Hippocampal formation (tissue), 2 donors: Measurements from ENCODE around the gene NEGR1.

ENCODE experiments used
- DNase-seq, 2 donors: peaks; one replicate each; lab custom pipeline; 2025; lab: John Stamatoyannopoulos, UW

Gene NEGR1

GRCh38 chr1:71464016-71464415 lies 818.3 kb downstream of the NEGR1 start:
- DNase-seq: no peak

DNA sequence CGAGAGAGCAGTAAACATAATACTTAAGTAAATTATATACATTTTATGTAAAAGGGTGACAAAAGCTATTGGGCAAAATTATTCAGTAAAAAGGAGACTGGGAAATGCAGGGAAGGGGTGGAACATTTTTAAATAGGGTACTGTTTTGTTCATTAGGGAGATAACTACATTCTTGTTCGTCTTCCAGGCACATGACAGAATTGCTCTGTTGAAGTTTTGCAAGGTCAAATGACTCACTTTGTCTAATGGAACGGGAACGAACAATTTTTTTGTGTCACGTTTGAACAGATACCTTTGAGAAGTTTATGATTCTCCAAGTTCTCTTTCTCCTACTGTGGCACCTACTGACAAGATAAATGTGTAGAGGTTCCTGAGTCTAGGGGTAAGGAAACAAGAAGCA lies 819.2 kb downstream of the NEGR1 start:
- DNase-seq: no peak

DNA sequence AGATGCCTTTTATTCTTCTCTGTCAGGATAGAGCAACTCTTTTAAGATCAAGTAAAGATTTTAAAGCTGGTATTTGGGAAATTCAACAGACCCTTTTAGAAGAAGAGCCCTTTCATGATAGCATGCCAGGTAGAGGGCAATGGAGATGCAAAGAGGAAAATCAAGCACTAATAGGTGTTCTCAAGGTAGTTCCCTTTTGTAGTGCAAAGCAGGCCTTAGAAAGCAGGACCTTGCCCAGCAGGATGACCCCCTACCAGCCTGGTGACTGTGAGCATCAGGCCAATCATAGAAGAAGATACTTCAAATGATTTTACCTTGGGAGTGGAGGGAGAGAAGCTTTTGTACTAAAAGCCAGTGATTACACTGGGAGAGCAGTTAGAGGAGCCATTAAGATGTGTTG lies 820.1 kb downstream of the NEGR1 start:
- no peak for DNase-seq

DNA sequence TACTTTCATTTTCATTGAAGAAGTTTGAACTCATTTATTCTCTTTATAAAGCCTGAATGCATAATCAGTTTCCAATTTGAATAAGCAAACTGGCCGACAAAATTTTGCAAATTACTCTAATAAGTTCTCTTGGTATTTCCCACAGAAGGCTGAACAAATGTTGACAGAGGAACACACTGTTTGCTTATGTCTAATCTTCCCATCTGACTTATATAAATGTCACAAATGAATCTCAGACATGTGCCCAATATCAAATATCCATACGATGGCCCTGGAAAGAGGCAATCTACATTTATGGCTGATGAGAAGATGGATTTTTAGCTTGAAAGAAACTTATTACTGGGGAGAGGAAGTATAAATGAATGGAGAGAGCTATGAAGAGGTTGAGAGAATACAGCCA lies 820.9 kb downstream of the NEGR1 start:
- no peak for DNase-seq

DNA sequence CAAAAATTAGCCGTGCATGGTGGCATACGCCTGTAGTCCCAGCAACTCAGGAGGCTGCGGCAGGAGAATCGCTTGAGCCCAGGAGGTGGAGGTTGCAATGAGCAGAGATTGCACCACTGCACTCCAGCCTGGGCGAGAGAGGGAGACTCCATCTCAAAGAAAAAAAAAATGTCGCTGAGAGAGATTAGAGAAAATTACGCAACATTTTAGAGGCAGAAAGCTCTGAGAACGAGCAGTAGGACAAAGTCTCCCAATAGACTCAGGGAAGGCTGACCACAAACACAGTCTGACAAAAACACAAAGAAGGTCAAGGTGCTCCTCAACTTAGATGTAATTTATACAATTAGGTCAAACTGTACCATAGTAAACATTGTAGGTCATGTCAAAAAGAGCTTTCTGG lies 833.9 kb downstream of the NEGR1 start:
- no peak for DNase-seq

GRCh38 chr1:71438626-71439025 lies 843.7 kb downstream of the NEGR1 start:
- DNase-seq: no peak

GRCh38 chr1:71435951-71436350 lies 846.4 kb downstream of the NEGR1 start:
- DNase-seq: no peak

- DNase-seq: no peak
Measured at GRCh38 chr1:71434240-71434639, 848.1 kb downstream of the NEGR1 start.

DNA sequence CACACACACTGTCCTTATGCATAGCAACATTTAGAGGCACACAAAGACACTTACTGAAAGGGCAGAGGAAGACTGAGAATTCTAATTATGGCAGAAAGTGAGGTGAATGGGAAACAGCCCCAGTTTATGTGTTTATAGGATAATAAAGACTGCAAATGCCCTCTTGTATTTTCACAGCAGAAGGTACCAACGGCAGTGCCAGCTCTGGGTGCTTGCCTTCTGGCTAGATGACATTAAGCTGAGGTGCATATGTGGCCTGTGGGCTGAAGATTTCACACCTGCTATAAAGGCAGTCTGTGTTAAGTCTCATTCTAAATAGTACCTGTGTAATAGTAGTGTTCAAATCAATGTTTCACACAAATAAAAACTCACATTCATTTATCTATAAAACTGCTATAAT lies 854.3 kb downstream of the NEGR1 start:
- no peak for DNase-seq

DNA sequence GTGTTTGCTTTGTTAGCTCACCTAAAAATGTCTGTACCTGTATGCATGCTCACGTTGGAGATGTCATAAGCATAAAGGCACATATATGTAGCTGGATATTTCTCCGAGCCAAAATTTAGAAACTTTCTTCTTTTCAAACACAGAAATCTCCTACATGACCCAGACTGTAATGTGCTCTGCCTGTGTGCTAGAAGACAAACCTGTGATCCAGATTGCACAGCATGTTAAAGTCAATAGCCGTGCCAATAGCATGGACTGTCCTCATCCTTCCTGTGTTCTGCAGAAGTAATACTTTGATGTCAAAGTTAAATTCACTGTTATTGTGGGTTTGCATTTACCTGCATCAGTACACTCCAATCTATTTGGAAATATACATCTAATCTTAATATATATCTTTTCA lies 855.3 kb downstream of the NEGR1 start:
- DNase-seq: no peak

DNA sequence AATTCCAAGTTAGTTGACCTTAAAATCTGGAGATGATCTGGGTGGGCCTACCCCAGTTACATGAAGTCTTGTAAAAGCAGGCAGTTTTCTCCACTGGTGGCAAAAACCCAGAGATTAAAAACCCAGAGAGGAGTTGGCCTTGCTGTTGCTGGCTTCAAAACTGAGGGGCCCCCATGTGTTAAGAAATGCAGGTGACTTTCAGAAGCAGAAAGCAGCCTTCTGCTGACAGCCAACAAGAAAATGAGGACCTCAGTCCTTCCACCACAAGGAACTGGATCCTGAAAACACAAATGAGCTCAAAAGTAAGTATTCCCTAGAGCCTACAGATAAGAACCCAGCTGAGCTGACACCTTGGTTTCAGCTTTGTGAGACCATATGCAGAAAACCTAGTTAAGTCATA lies 857.8 kb downstream of the NEGR1 start:
- no peak for DNase-seq

- DNase-seq: peak in 1 of 2 donors; percentile 43
Measured at GRCh38 chr1:71422221-71422620, 860.1 kb downstream of the NEGR1 start.

DNA sequence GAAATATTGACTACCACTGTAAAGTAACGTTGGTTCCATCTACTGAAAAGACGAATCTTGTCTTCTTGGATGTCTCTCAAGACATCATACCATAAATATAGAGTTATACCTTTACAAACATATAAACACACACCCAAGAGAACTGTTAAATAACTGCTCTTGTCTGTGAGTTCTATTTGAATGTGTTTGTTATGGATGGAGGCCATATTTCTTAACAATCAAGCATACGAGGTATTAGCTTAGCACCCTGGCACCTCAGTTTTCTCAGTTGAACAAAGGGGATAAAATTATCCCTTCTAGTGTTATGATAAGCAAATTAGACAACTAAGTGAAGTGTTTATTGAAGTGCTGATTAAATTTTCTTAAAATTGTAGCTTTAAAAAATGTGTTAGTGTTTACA lies 864.9 kb downstream of the NEGR1 start:
- no peak for DNase-seq

DNA sequence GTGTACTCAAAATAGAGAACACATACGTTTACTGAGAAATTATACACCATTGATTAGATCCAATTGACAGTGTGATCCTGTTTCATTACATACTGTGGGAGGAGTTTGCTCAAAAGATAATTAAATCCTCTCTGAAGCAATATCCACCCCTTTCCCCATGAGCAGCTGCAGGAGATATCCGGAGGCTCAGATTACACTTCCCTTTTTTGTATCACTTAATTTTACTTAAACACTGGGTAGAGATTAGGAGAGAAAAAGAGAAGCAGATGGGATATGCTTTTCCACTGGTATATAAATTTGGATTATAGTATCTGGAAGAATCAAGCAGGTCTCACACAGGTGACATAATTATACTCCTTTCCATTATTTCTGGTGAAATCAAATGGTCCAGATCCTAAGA lies 868.2 kb downstream of the NEGR1 start:
- no peak for DNase-seq

GRCh38 chr1:71413441-71414175 lies 868.7 kb downstream of the NEGR1 start:
- no peak for DNase-seq

DNA sequence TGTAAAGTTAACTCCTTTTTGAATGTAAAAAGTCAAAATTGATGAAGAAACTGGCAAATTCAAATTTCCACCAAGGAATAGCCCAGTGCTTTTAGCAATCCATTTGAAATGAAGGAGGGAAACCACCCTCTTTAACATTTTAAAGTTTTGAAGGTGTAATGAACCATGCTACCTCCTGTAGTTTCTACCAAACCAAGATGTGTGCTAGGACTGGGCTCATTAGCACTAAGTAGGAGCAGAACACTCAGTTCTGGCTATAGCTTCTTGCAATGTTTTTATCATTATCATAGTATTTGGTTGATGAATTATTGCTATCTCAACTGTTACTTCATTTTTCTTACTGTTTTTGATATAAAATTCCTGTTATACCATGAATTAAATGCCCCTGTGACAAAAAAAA lies 882.3 kb downstream of the NEGR1 start:
- DNase-seq: no peak

- DNase-seq: no peak
Measured at GRCh38 chr1:71399594-71399993, 882.7 kb downstream of the NEGR1 start.

- no peak for DNase-seq
Measured at GRCh38 chr1:71393301-71393700, 889.0 kb downstream of the NEGR1 start.

DNA sequence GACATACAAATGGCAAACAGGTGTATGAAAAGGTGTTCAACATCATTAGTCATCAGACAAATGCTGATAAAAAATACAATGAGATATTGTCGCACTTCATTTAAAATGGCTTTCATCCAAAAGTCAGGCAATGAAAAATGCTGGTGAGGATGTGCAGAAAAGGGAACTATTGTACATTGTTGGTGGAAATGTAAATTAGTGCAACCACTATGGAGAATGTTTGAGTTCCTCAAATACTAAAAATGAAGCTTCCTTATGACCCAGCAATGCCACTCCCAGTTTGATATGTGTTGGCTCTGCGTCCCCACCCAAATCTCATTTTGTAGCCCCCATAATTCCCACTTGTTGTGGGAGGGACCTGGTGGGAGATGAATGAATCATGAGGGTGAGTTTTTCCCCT lies 891.8 kb downstream of the NEGR1 start:
- no peak for DNase-seq

GRCh38 chr1:71377886-71378285 lies 904.5 kb downstream of the NEGR1 start:
- no peak for DNase-seq

- DNase-seq: no peak
Measured at GRCh38 chr1:71372496-71372895, 909.8 kb downstream of the NEGR1 start.

GRCh38 chr1:71371581-71371980 lies 910.8 kb downstream of the NEGR1 start:
- no peak for DNase-seq

DNA sequence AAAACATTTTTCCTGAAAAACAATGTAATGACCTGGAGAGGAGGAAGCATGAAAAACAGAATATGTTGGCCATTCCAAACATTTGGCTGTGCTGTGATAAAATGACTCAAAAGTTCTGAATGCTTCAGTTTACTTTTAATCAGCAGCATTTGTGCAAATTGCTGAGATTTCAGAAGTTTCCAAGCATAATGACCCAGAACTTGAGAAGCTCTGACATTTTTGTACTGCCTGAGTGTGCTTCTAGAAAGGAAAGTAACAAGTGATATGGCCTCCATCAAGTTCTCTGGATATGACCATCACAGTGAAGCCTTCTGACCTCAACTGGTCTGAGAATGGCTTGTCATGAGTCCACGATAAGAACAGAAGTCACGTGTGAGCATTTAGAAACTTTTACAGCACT lies 918.1 kb downstream of the NEGR1 start:
- no peak for DNase-seq

DNA sequence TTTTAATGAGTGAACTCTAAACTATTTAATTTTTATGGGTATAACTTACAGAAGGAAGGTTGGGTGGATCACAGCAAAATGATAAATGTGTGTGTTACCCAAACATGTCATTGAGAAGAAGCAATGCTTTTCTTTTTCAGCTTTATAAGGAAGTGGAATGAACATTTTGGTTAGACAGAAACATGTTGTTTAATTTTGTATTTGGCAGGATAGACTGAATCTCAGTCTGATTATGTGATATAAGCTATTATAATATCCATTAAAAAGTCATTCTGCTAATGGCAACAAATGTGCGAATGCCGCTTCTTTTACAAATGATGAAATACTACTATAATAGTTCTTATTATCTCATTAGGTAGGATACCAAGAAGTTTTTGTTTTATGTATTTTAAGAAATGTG lies 919.6 kb downstream of the NEGR1 start:
- DNase-seq: no peak
